Measurements from ENCODE around the gene EFNA5.

The EFNA5 gene

DNA sequence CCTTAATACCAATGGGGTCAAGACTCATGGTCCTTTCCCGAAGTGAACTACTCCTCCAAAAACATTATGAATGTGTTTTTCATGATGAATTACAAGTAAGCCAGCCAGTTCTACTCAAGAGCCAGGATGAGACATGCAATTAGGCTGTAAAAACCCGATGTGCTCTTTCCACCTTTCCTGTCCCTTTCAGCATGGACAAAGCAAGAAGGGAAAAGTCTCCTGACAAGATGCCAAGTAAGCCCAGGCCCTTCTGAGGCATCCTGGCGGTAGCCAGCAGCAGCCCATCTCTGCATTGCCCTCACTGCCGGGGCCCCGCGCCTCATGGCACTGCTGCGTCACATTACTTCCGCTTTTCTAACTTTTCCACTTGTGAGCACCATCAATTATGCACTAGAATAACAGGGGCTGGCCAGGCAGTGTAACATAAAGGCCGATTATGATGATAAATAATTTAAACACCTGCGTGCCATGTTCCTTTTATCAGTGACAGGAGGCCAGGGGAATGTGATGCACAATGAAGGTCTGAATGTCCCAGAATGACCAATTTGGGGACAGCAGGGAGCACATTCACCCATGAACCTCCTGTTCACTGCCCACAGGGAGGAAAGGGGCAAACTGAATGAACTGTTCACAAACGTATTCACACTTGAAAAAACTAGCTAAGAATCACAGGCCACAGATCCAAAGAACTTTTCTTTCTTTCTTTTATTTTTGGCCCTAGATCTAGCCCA is 37.4 kb downstream of the EFNA5 start:
- TF ChIP-seq OSR1 (CRISPR knock-in tag; IDR thresholded peaks at IDR 0.05) (no peak), TCF4 (CRISPR knock-in tag; IDR thresholded peaks at IDR 0.05; ENCODE audit: borderline replicate concordance) (no peak), ISL1 (CRISPR knock-in tag; IDR thresholded peaks at IDR 0.05) (no peak), CSDC2 (CRISPR knock-in tag; IDR thresholded peaks at IDR 0.05) (no peak), ZFP3 (CRISPR knock-in tag; IDR thresholded peaks at IDR 0.05) (no peak), GLIS3 (CRISPR knock-in tag; IDR thresholded peaks at IDR 0.05) (no peak), ARNTL (CRISPR knock-in tag; IDR thresholded peaks at IDR 0.05; ENCODE audit: borderline replicate concordance, low read depth) (no peak), CSRNP3 (CRISPR knock-in tag; IDR thresholded peaks at IDR 0.05) (no peak), ZC3H10 (CRISPR knock-in tag; IDR thresholded peaks at IDR 0.05) (no peak), ZNF8 (CRISPR knock-in tag; IDR thresholded peaks at IDR 0.05) (no peak), RARB (CRISPR knock-in tag; IDR thresholded peaks at IDR 0.05) (no peak), PPARA (CRISPR knock-in tag; IDR thresholded peaks at IDR 0.05; ENCODE audit: borderline replicate concordance) (no peak), SNAI2 (CRISPR knock-in tag; IDR thresholded peaks at IDR 0.05) (no peak), ESRRG (CRISPR knock-in tag; IDR thresholded peaks at IDR 0.05) (no peak), BACH2 (CRISPR knock-in tag; IDR thresholded peaks at IDR 0.05; ENCODE audit: borderline replicate concordance) (no peak), ZFP30 (CRISPR knock-in tag; IDR thresholded peaks at IDR 0.05) (no peak), PATZ1 (CRISPR knock-in tag; IDR thresholded peaks at IDR 0.05; ENCODE audit: borderline replicate concordance) (no peak)
- TF ChIP-seq, protein P1, sequence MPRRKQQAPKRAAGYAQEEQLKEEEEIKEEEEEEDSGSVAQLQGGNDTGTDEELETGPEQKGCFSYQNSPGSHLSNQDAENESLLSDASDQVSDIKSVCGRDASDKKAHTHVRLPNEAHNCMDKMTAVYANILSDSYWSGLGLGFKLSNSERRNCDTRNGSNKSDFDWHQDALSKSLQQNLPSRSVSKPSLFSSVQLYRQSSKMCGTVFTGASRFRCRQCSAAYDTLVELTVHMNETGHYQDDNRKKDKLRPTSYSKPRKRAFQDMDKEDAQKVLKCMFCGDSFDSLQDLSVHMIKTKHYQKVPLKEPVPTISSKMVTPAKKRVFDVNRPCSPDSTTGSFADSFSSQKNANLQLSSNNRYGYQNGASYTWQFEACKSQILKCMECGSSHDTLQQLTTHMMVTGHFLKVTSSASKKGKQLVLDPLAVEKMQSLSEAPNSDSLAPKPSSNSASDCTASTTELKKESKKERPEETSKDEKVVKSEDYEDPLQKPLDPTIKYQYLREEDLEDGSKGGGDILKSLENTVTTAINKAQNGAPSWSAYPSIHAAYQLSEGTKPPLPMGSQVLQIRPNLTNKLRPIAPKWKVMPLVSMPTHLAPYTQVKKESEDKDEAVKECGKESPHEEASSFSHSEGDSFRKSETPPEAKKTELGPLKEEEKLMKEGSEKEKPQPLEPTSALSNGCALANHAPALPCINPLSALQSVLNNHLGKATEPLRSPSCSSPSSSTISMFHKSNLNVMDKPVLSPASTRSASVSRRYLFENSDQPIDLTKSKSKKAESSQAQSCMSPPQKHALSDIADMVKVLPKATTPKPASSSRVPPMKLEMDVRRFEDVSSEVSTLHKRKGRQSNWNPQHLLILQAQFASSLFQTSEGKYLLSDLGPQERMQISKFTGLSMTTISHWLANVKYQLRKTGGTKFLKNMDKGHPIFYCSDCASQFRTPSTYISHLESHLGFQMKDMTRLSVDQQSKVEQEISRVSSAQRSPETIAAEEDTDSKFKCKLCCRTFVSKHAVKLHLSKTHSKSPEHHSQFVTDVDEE (CRISPR knock-in tag; IDR thresholded peaks at IDR 0.05) = no peak
- no peak for ATAC-seq

DNA sequence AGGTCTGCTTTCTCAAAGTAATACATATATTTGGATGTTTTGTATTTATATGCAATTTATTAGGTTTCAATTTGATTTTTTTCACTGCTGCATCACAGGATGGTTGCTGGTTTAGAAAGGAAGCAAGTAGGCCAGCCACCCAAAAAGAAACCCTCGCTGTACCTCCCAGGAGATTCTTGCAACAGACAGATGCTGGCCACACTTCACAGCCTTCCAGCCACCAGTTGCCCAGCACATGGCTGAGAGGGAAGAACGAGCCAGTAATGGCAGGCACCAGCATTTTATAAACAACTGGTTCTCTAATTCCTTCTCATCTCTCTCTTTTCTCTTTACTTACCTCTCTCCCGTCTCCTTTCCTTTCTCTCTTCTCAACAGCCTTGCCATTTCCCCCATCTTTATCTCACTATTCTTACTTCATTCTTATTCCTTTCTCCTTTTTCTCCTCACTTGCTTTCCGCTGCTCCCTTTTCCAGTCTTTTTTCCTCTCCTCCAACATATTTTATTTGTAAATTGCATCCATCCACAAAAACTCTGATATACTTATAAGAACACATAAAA is 38.9 kb downstream of the EFNA5 start:
- no peak for TF ChIP-seq ZNF70 (CRISPR knock-in tag; IDR thresholded peaks at IDR 0.05)
- no peak for TF ChIP-seq OSR1 (CRISPR knock-in tag; IDR thresholded peaks at IDR 0.05)
- TF ChIP-seq ARNTL (CRISPR knock-in tag; IDR thresholded peaks at IDR 0.05; ENCODE audit: borderline replicate concordance, low read depth) = no peak
- TF ChIP-seq CSDC2 (CRISPR knock-in tag; IDR thresholded peaks at IDR 0.05) = no peak
- no peak for TF ChIP-seq ZFP3 (CRISPR knock-in tag; IDR thresholded peaks at IDR 0.05)
- TF ChIP-seq BACH2 (CRISPR knock-in tag; IDR thresholded peaks at IDR 0.05; ENCODE audit: borderline replicate concordance) = no peak
- TF ChIP-seq ISL1 (CRISPR knock-in tag; IDR thresholded peaks at IDR 0.05) = no peak
- TF ChIP-seq TOX (CRISPR knock-in tag; IDR thresholded peaks at IDR 0.05; ENCODE audit: borderline replicate concordance) = no peak
- no peak for TF ChIP-seq CREB5 (CRISPR knock-in tag; IDR thresholded peaks at IDR 0.05; ENCODE audit: low read depth)
- no peak for TF ChIP-seq ZNF8 (CRISPR knock-in tag; IDR thresholded peaks at IDR 0.05)
- ATAC-seq = no peak

GRCh38 chr5:107630184-107630583 is 40.6 kb downstream of the EFNA5 start:
- ATAC-seq = no peak
- TF ChIP-seq, protein P2, sequence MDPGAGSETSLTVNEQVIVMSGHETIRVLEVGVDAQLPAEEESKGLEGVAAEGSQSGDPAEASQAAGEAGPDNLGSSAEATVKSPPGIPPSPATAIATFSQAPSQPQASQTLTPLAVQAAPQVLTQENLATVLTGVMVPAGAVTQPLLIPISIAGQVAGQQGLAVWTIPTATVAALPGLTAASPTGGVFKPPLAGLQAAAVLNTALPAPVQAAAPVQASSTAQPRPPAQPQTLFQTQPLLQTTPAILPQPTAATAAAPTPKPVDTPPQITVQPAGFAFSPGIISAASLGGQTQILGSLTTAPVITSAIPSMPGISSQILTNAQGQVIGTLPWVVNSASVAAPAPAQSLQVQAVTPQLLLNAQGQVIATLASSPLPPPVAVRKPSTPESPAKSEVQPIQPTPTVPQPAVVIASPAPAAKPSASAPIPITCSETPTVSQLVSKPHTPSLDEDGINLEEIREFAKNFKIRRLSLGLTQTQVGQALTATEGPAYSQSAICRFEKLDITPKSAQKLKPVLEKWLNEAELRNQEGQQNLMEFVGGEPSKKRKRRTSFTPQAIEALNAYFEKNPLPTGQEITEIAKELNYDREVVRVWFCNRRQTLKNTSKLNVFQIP (CRISPR knock-in tag; IDR thresholded peaks at IDR 0.05; ENCODE audit: borderline replicate concordance, low read depth) = no peak
- TF ChIP-seq, protein P1 (CRISPR knock-in tag; IDR thresholded peaks at IDR 0.05) = no peak
- TF ChIP-seq GLIS3 (CRISPR knock-in tag; IDR thresholded peaks at IDR 0.05) (no peak), SNAI2 (CRISPR knock-in tag; IDR thresholded peaks at IDR 0.05) (no peak), TOX (CRISPR knock-in tag; IDR thresholded peaks at IDR 0.05; ENCODE audit: borderline replicate concordance) (no peak), ZNF8 (CRISPR knock-in tag; IDR thresholded peaks at IDR 0.05) (no peak), TCF4 (CRISPR knock-in tag; IDR thresholded peaks at IDR 0.05; ENCODE audit: borderline replicate concordance) (no peak), PPARA (CRISPR knock-in tag; IDR thresholded peaks at IDR 0.05; ENCODE audit: borderline replicate concordance) (no peak), ESRRG (CRISPR knock-in tag; IDR thresholded peaks at IDR 0.05) (no peak), ZNF70 (CRISPR knock-in tag; IDR thresholded peaks at IDR 0.05) (no peak), BACH2 (CRISPR knock-in tag; IDR thresholded peaks at IDR 0.05; ENCODE audit: borderline replicate concordance) (no peak), OSR1 (CRISPR knock-in tag; IDR thresholded peaks at IDR 0.05) (no peak), CREB5 (CRISPR knock-in tag; IDR thresholded peaks at IDR 0.05; ENCODE audit: low read depth) (no peak)
